SHP77 (cell line): ENCODE measurements around the gene RALGAPA1.
"Not testable (repeated sequence)": the region's sequence is repeated elsewhere in the genome, so short reads cannot be mapped to it uniquely, and the experiment has no call there.

Source experiments
- DNase-seq, 2 experiments: peaks; one replicate each; lab custom pipeline; 2025; lab: John Stamatoyannopoulos, UW

The RALGAPA1 gene

GRCh38 chr14:35761922-35762321, 47.2 kb downstream of the RALGAPA1 start:
- DNase-seq: no peak

GRCh38 chr14:35760143-35760542, 49.0 kb downstream of the RALGAPA1 start:
- DNase-seq: no peak

- DNase-seq: no peak
Measured at GRCh38 chr14:35758523-35759129, 50.5 kb downstream of the RALGAPA1 start.

- DNase-seq: no peak
Measured at GRCh38 chr14:35754671-35755070, 54.4 kb downstream of the RALGAPA1 start.

GRCh38 chr14:35752380-35752779, 56.7 kb downstream of the RALGAPA1 start:
- no peak for DNase-seq

GRCh38 chr14:35750202-35750904, 58.7 kb downstream of the RALGAPA1 start:
- DNase-seq: no peak

GRCh38 chr14:35747379-35747778, 61.7 kb downstream of the RALGAPA1 start:
- DNase-seq: no peak

- DNase-seq: no peak
Measured at GRCh38 chr14:35742442-35742841, 66.7 kb downstream of the RALGAPA1 start.

GRCh38 chr14:35742032-35742371, 67.1 kb downstream of the RALGAPA1 start:
- no peak for DNase-seq

- no peak for DNase-seq
Measured at GRCh38 chr14:35741345-35742031, 67.6 kb downstream of the RALGAPA1 start.

GRCh38 chr14:35740215-35740614, 68.9 kb downstream of the RALGAPA1 start:
- DNase-seq: no peak

- not testable (repeated sequence) for DNase-seq
Measured at GRCh38 chr14:35735163-35735562, 73.9 kb downstream of the RALGAPA1 start.

- DNase-seq: not testable (repeated sequence)
Measured at GRCh38 chr14:35733510-35733909, 75.6 kb downstream of the RALGAPA1 start.

- DNase-seq: no peak
Measured at GRCh38 chr14:35730871-35731270, 78.2 kb downstream of the RALGAPA1 start.

GRCh38 chr14:35727764-35728163, 81.3 kb downstream of the RALGAPA1 start:
- DNase-seq: no peak

GRCh38 chr14:35725930-35726329, 83.2 kb downstream of the RALGAPA1 start:
- DNase-seq: no peak

- no peak for DNase-seq
Measured at GRCh38 chr14:35715079-35715478, 94.0 kb downstream of the RALGAPA1 start.

- DNase-seq: no peak
Measured at GRCh38 chr14:35712466-35712865, 96.6 kb downstream of the RALGAPA1 start.

GRCh38 chr14:35708062-35708461, 101.0 kb downstream of the RALGAPA1 start:
- no peak for DNase-seq

- DNase-seq: no peak
Measured at GRCh38 chr14:35705636-35706035, 103.5 kb downstream of the RALGAPA1 start.

GRCh38 chr14:35704793-35705493, 104.2 kb downstream of the RALGAPA1 start:
- DNase-seq: no peak

GRCh38 chr14:35701531-35701930, 107.6 kb downstream of the RALGAPA1 start:
- no peak for DNase-seq
